ENCODE data around the gene BTBD7. TPM values are rescaled to one million over a fixed set of nuclear protein-coding genes. Genes with fewer than 3 reads are reported as not detected.

Gene BTBD7
- total and polyA plus RNA-seq, 2 of the 4 experiments (the other 2 are of a cell fraction) = 11.9 to 30.5 TPM

DNA sequence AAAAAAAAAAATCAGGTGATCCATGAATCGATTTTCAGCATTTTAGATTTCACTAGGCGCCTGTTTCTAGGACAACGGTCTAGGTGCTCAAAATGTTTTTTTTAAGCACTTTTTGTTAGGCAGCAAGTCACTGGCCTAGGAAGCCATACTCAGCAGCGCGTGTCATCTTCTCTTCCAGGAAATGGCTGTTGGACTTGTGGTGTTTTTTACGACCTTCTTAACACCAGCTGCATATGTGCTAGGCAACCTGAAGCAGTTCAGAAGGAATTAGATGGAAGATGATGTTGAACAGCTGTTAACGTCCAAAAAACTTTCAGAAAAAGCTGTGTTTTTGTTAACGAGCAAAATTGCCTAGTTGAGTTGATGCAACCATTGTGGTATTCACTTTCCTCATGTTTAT, 15.0 kb upstream of the BTBD7 start:
- no TSS peak for BruUV-seq (replicated peaks)
- in situ Hi-C loops (cut with MboI; ENCODE audit: low sequenced_read_pairs) = no loop called here
- H2BK5ac ChIP-seq (ENCODE audit: low read depth, low read length, poor library complexity, severe bottlenecking) = no peak overlapping the region

More for the DNA sequence above, 15.0 kb upstream of the BTBD7 start:
- H3K23ac ChIP-seq (ENCODE audit: low read depth, low read length) = no peak overlapping the region
- no peak overlapping the region for H3K18ac ChIP-seq (ENCODE audit: low read depth, low read length)
- TF ChIP-seq BHLHE40 (IDR thresholded peaks at IDR 0.05; ENCODE audit: low read depth, low read length) (no peak), CHD1 (IDR thresholded peaks at IDR 0.05; ENCODE audit: low read depth, low read length) (no peak), MAFK (IDR thresholded peaks at IDR 0.05; ENCODE audit: low read depth, low read length) (no peak), NFE2L2 (IDR thresholded peaks at IDR 0.05; ENCODE audit: low read depth, low read length) (no peak), FOS (IDR thresholded peaks at IDR 0.05; ENCODE audit: low read depth, low read length) (no peak), MXI1 (IDR thresholded peaks at IDR 0.05; ENCODE audit: borderline replicate concordance, low read depth, low read length) (no peak), RCOR1 (IDR thresholded peaks at IDR 0.05; ENCODE audit: insufficient replicate concordance, low read length) (no peak), RFX5 (IDR thresholded peaks at IDR 0.05; ENCODE audit: low read depth, low read length) (no peak), ELK1 (IDR thresholded peaks at IDR 0.05; ENCODE audit: borderline replicate concordance, low read depth, low read length) (no peak), POLR2A (IDR thresholded peaks at IDR 0.05; ENCODE audit: low read depth, low read length) (no peak)
- TF ChIP-seq, protein P1, sequence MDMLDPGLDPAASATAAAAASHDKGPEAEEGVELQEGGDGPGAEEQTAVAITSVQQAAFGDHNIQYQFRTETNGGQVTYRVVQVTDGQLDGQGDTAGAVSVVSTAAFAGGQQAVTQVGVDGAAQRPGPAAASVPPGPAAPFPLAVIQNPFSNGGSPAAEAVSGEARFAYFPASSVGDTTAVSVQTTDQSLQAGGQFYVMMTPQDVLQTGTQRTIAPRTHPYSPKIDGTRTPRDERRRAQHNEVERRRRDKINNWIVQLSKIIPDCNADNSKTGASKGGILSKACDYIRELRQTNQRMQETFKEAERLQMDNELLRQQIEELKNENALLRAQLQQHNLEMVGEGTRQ (IDR thresholded peaks at IDR 0.05; ENCODE audit: low read depth, low read length) = no peak
- TF ChIP-seq, protein P2, sequence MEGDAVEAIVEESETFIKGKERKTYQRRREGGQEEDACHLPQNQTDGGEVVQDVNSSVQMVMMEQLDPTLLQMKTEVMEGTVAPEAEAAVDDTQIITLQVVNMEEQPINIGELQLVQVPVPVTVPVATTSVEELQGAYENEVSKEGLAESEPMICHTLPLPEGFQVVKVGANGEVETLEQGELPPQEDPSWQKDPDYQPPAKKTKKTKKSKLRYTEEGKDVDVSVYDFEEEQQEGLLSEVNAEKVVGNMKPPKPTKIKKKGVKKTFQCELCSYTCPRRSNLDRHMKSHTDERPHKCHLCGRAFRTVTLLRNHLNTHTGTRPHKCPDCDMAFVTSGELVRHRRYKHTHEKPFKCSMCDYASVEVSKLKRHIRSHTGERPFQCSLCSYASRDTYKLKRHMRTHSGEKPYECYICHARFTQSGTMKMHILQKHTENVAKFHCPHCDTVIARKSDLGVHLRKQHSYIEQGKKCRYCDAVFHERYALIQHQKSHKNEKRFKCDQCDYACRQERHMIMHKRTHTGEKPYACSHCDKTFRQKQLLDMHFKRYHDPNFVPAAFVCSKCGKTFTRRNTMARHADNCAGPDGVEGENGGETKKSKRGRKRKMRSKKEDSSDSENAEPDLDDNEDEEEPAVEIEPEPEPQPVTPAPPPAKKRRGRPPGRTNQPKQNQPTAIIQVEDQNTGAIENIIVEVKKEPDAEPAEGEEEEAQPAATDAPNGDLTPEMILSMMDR (conservative IDR thresholded peaks at IDR 0.05; ENCODE audit: low read depth, low read length) = no peak
- H4K8ac ChIP-seq (ENCODE audit: low read depth in 2 of 2, low read length in 2 of 2) = no peak overlapping the region
- no peak overlapping the region for H4K5ac ChIP-seq (ENCODE audit: low read depth, low read length)
- no peak overlapping the region for H2BK15ac ChIP-seq (ENCODE audit: low read depth, low read length)
- H4K20me1 ChIP-seq (ENCODE audit: insufficient read depth, low read length) = no peaks in the 10 kb centered on the region
- H3K27me3 ChIP-seq (ENCODE audit: control insufficient read depth, insufficient read depth, low read length) = no peaks in the 10 kb centered on the region; the same call in 1 of the 2 replicates
- H3K79me1 ChIP-seq (ENCODE audit: low read depth in 1 of 2, low read length in 2 of 2) = no peaks in the 10 kb centered on the region
- H3K4ac ChIP-seq (ENCODE audit: low read depth, low read length) = no peak overlapping the region
- H3K4me2 ChIP-seq (ENCODE audit: low read depth, low read length) = no peak overlapping the region
- 50% methylated on average over 3 of the region's 8 CpGs; no CpG with 5 or more reads in 1 of the 2 experiments for WGBS, 2 experiments (ENCODE audit: extremely low coverage in 2 of 2, insufficient read length in 1 of 2)
- no peak overlapping the region for H3K9ac ChIP-seq (ENCODE audit: low read depth, low read length)
- no peaks in the 10 kb centered on the region for H3K9me3 ChIP-seq (ENCODE audit: control insufficient read depth, insufficient read depth, low read length)
- H2BK120ac ChIP-seq (ENCODE audit: low read depth, low read length) = no peak overlapping the region
- H3K4me1 ChIP-seq (ENCODE audit: control insufficient read depth, insufficient read depth, low read length) = no peaks in the 10 kb centered on the region
- H2AFZ ChIP-seq (replicated peaks; ENCODE audit: low read length, poor library complexity) = no peak overlapping the region
- no peak overlapping the region for H2BK20ac ChIP-seq (ENCODE audit: low read depth, low read length)
- H2AK5ac ChIP-seq (ENCODE audit: low read depth, low read length) = no peak overlapping the region
- H3K14ac ChIP-seq (replicated peaks; ENCODE audit: low read depth, low read length) = no peak overlapping the region
- dilution Hi-C loops (cut with HindIII; ENCODE audit: low sequenced_read_pairs, unreplicated experiment) (no loop called here), intact Hi-C loops (cut with micrococcal nuclease) (loop anchor here (10.0 kb wide), 1 partner anchor 107 kb away; no protein-coding TSS in a partner anchor)
- no peaks in the 10 kb centered on the region for H3K9me1 ChIP-seq (ENCODE audit: insufficient read depth, low read length)
- no peak overlapping the region for H2AK9ac ChIP-seq (replicated peaks; ENCODE audit: low read depth, low read length, poor library complexity)
- H3K56ac ChIP-seq (ENCODE audit: extremely low read depth, insufficient read depth, low read length) = no peak overlapping the region
- no peaks in the 10 kb centered on the region for H3K36me3 ChIP-seq (ENCODE audit: control insufficient read depth, insufficient read depth, low read length)
- no peak overlapping the region for H3K27ac ChIP-seq (ENCODE audit: insufficient read depth, low read length)
- DNase-seq (no peak), ATAC-seq (ENCODE audit: low read depth) (no peak)
- no peak overlapping the region for H4K91ac ChIP-seq (ENCODE audit: insufficient read depth, low read depth, low read length)
- POLR2A ChIA-PET (ENCODE audit: unreplicated experiment) = no interaction called here
- CTCF ChIA-PET = no interaction called here
- no peak overlapping the region for H3K4me3 ChIP-seq (ENCODE audit: insufficient read depth, low read depth, low read length)

Data from IMR-90 (cell line).